K562 (cell line): ENCODE data around the gene RECQL5. TPM values are rescaled to one million over a fixed set of nuclear protein-coding genes. Genes with fewer than 3 reads are reported as not detected.

Source experiments
- ATAC-seq: fragments of 200-7000 bp; cut with Tn5 transposase; 3 replicates; pipeline ENCODE4 v1.9.1; 2020; ENCODE audit warnings: moderate library complexity
- BruUV-seq: library from RNA; stranded (reverse); fragments of 400-500 nt; replicated peaks from 2 replicates; lab custom pipeline; 2021; lab: Mats Ljungman, UMichigan
- CTCF ChIA-PET: fragments of 300-600 bp; formaldehyde crosslinking; extraction: SDS; loops from one replicate; lab custom pipeline; 2021; ENCODE audit warnings: low intra/inter-chr PET ratio; lab: Yijun Ruan, JAX
- POLR2A ChIA-PET: fragments of 300-600, 350-650 bp; sonication (Branson Sonifier 250); formaldehyde crosslinking; extraction: SDS; loops from one replicate; lab custom pipeline; 2021; ENCODE audit warnings: antibody characterized with exemption, inconsistent platforms; lab: Yijun Ruan, JAX
- DNase-seq, 4 experiments: peaks; one replicate each; pipeline versions ENCODE4 v3.0.0 to v3.0.0-alpha.2; 2011 to 2018; ENCODE audit warnings: low spot score in 3 of 4, mixed read lengths in 3 of 4; ENCODE audit errors: extremely low read depth in 1 of 4
- FAIRE-seq: peaks from 2 replicates; lab custom pipeline; 2011; peaks lifted over from hg19 to GRCh38; lab: Jason Lieb, UNC
- H2AFZ ChIP-seq: 2 replicates; pipeline ENCODE4 v1.6.0; 2011; ENCODE audit warnings: low read depth, low read length, control low read depth, inconsistent platforms
- H3K27ac ChIP-seq: fragments of 200-600 bp; 3 replicates; pipeline ENCODE4 v1.8.0; 2011; ENCODE audit warnings: low read depth, mild to moderate bottlenecking, control low read depth, inconsistent platforms, low read length, moderate library complexity, mixed read lengths; ENCODE audit errors: extremely low read depth
- H3K27me3 ChIP-seq, 2 experiments: fragments of 300-600 bp in 1 of 2; 2 replicates in 1 of 2; 3 replicates in 1 of 2; pipeline versions ENCODE4 v1.6.0 to v1.8.0; 2011; ENCODE audit warnings: inconsistent platforms in 2 of 2, low read length in 2 of 2, mild to moderate bottlenecking in 1 of 2, mixed read lengths in 1 of 2, moderate library complexity in 1 of 2; ENCODE audit not compliant: control insufficient read depth in 2 of 2, insufficient read depth in 2 of 2
- H3K36me3 ChIP-seq: fragments of 300-600 bp; 3 replicates; pipeline ENCODE4 v1.8.0; 2011; ENCODE audit warnings: mild to moderate bottlenecking, low read length, inconsistent platforms; ENCODE audit not compliant: control insufficient read depth, insufficient read depth
- H3K4me1 ChIP-seq, 2 experiments: fragments of 200-600 bp in 1 of 2; replicated peaks in 1 of 2; 2 replicates in 1 of 2; 3 replicates in 1 of 2; pipeline versions ENCODE4 v1.5.1 to v1.8.0; 2011; ENCODE audit warnings: inconsistent platforms in 2 of 2, low read length in 2 of 2, mild to moderate bottlenecking in 1 of 2, mixed read lengths in 1 of 2, moderate library complexity in 1 of 2; ENCODE audit not compliant: control insufficient read depth in 2 of 2, insufficient read depth in 2 of 2
- H3K4me2 ChIP-seq: 2 replicates; pipeline ENCODE4 v1.6.1; 2011; ENCODE audit warnings: low read length, control low read depth, inconsistent platforms, mixed read lengths; ENCODE audit not compliant: insufficient read depth
- H3K4me3 ChIP-seq: fragments of 200-600 bp; sonication (generic), shearing (Covaris generic); 2 replicates; pipeline ENCODE4 v1.5.1; 2016; ENCODE audit warnings: control low read depth, inconsistent platforms
- H3K79me2 ChIP-seq: fragments of 200-600 bp; 3 replicates; pipeline ENCODE4 v1.8.0; 2011; ENCODE audit warnings: low read length, inconsistent platforms; ENCODE audit not compliant: control insufficient read depth, insufficient read depth
- H3K9ac ChIP-seq, 2 experiments: 2 replicates each; pipeline versions ENCODE4 v1.6.0 to v1.6.1; 2011; ENCODE audit warnings: low read depth in 2 of 2, low read length in 2 of 2, control low read depth in 1 of 2, inconsistent platforms in 1 of 2, mild to moderate bottlenecking in 1 of 2, mixed read lengths in 1 of 2; ENCODE audit not compliant: insufficient read depth in 1 of 2
- H3K9me1 ChIP-seq: one replicate; pipeline ENCODE4 v1.6.0; 2011; ENCODE audit warnings: inconsistent platforms, mild to moderate bottlenecking, low read length, moderate library complexity; ENCODE audit not compliant: control insufficient read depth, insufficient read depth
- H3K9me3 ChIP-seq: replicated peaks from 2 replicates; pipeline ENCODE4 v1.5.1; 2011; ENCODE audit warnings: low read depth, low read length, inconsistent platforms; ENCODE audit not compliant: control insufficient read depth, insufficient read depth
- H4K20me1 ChIP-seq: replicated peaks from 2 replicates; pipeline ENCODE4 v1.6.1; 2011; ENCODE audit warnings: low read length, inconsistent platforms, mixed read lengths; ENCODE audit not compliant: control insufficient read depth, insufficient read depth
- ATF1 ChIP-seq, 2 experiments: fragments of 450-650 bp in 1 of 2; IDR thresholded peaks; 2 replicates each; pipeline ENCODE4 v1.6.1; 2016; ENCODE audit warnings: missing compliant biosample characterization in 1 of 2, missing genetic modification characterization in 1 of 2
- ATF3 ChIP-seq, 2 experiments: fragments of 450-650 bp in 1 of 2; sonication (generic) in 1 of 2; formaldehyde crosslinking in 1 of 2; IDR thresholded peaks in 1 of 2; conservative IDR thresholded peaks in 1 of 2; 2 replicates each; pipeline versions ENCODE4 v1.6.1 to v1.8.1; 2016 to 2023; ENCODE audit warnings: mild to moderate bottlenecking in 2 of 2, moderate library complexity in 2 of 2, inconsistent platforms in 1 of 2, missing genetic modification reagents in 1 of 2
- C11orf30 ChIP-seq: fragments of 450-650 bp; IDR thresholded peaks from 2 replicates; pipeline ENCODE4 v1.6.1; 2016; ENCODE audit warnings: low read depth, mild to moderate bottlenecking
- CGGBP1 ChIP-seq: fragments of 250-450 bp; sonication (Bioruptor Pico); IDR thresholded peaks from 2 replicates; pipeline ENCODE4 v1.9.0; 2021; ENCODE audit warnings: mild to moderate bottlenecking
- CTBP1 ChIP-seq: fragments of 450-650 bp; IDR thresholded peaks from 2 replicates; pipeline ENCODE4 v1.6.1; 2016; ENCODE audit warnings: borderline replicate concordance
- FOSL1 ChIP-seq: fragments of 200-800 bp; sonication (Bioruptor generic); conservative IDR thresholded peaks from 2 replicates; pipeline ENCODE4 v1.6.1; 2016; ENCODE audit warnings: missing genetic modification characterization, missing compliant biosample characterization
- HMBOX1 ChIP-seq: sonication (generic); IDR thresholded peaks from 2 replicates; pipeline ENCODE4 v1.6.1; 2016
- JUND ChIP-seq, 2 experiments: IDR thresholded peaks; 2 replicates in 1 of 2; 3 replicates in 1 of 2; pipeline ENCODE4 v1.6.1; 2011; ENCODE audit warnings: borderline replicate concordance in 2 of 2, low read depth in 2 of 2, low read length in 2 of 2, improper control_type of control experiment in 1 of 2, missing biosample characterization in 1 of 2, missing genetic modification characterization in 1 of 2, missing genetic modification reagents in 1 of 2
- MAX ChIP-seq: sonication (generic); formaldehyde crosslinking; IDR thresholded peaks from 2 replicates; pipeline ENCODE4 v1.9.0; 2022; ENCODE audit warnings: mild to moderate bottlenecking, missing genetic modification reagents
- SP2 ChIP-seq: IDR thresholded peaks from 2 replicates; pipeline ENCODE4 v1.6.1; 2011; ENCODE audit warnings: mild to moderate bottlenecking, low read depth, low read length, moderate library complexity; ENCODE audit not compliant: poor library complexity, severe bottlenecking; ENCODE audit errors: extremely low read depth
- TCF15 ChIP-seq: fragments of 250-450 bp; sonication (Bioruptor Pico); IDR thresholded peaks from 2 replicates; pipeline ENCODE4 v1.8.0; 2022; ENCODE audit warnings: moderate library complexity, mild to moderate bottlenecking, inconsistent platforms
- THAP12 ChIP-seq: fragments of 250-450 bp; sonication (Bioruptor Pico); IDR thresholded peaks from 2 replicates; pipeline ENCODE4 v1.9.0; 2021; ENCODE audit warnings: mild to moderate bottlenecking, inconsistent platforms
- ZNF347 ChIP-seq: fragments of 450-650 bp; formaldehyde crosslinking; IDR thresholded peaks from 2 replicates; pipeline ENCODE4 v1.4.0; 2020; ENCODE audit warnings: low read depth, mild to moderate bottlenecking, moderate library complexity
- ZNF780A ChIP-seq: fragments of 250-450 bp; sonication (Bioruptor Pico); IDR thresholded peaks from 2 replicates; pipeline ENCODE4 v1.5.0; 2021; ENCODE audit warnings: mild to moderate bottlenecking
- WGBS: fragments of 100-300 bp; shearing (Covaris generic); methylation state at CpG from one replicate; pipeline ENCODE4 v1.1.6; 2016; ENCODE audit warnings: low coverage, mixed read lengths; ENCODE audit not compliant: insufficient coverage; ENCODE audit errors: missing lambda C conversion rate; 5-methylcytosine and 5-hydroxymethylcytosine counted together
- in situ Hi-C: fragments of 300-500 bp; cut with MboI; formaldehyde crosslinking; loops from 4 replicates; pipeline ENCODE4 v1.15.0; 2018; ENCODE audit warnings: inconsistent platforms, mixed read lengths
- intact Hi-C: fragments of 100-400 bp; cut with micrococcal nuclease; formaldehyde crosslinking; loops from 2 replicates; pipeline ENCODE4 v1.14.2; 2022
- polyA plus RNA-seq, 8 experiments: library from polyadenylated mRNA; depleted of rRNA in 4 of 8; stranded (reverse) in 5 of 8; unstranded in 3 of 8; fragments of >200 nt; fragmentation: Nextera tagmentation in 2 of 8; fragmentation: Illumina TruSeq in 1 of 8; extraction: Ambion mirVana in 2 of 8; extraction: Trizol in 1 of 8; gene quantifications; 2 replicates each; pipeline versions ENCODE4 v1.2.1 to v1.2.3, GENCODE V29; 2011 to 2014; ENCODE audit warnings: inconsistent platforms in 1 of 8, missing spikeins in 1 of 8
- total RNA-seq, 7 experiments: library from RNA; depleted of rRNA in 6 of 7; stranded (reverse); fragments of >200 nt in 6 of 7; fragmentation: Illumina TruSeq in 2 of 7; extraction: Trizol in 2 of 7; gene quantifications; 2 replicates each; pipeline versions ENCODE4 v1.2.1 to v1.2.3, GENCODE V29; 2011 to 2021; ENCODE audit warnings: low replicate concordance in 1 of 7

The RECQL5 gene
- total and polyA plus RNA-seq, 9 of the 15 experiments (the other 6 are each of a cell fraction or from before 2014, with no cell fraction given): 4.1 to 34.8 (median 16.4) TPM

GRCh38 chr17:75684249-75684648 lies 17.3 kb upstream of the RECQL5 start (continued):
- TF ChIP-seq SP2 (no peak), CTBP1 (no peak), C11orf30 (no peak)

- H3K27me3 ChIP-seq: no peaks in the 10 kb centered on the region
- FAIRE-seq: peak; percentile 92
- peak in 3 of 4 experiments; percentile 36 to 63 (median 62) for DNase-seq
- H3K4me2 ChIP-seq: peak overlapping the region; percentile 18; the same call in 1 of the 2 replicates
- H3K27ac ChIP-seq: peak overlapping the region; percentile 69; the same call in 2 of the 3 replicates
- H3K9ac ChIP-seq: no peak overlapping the region
- H3K36me3 ChIP-seq: peaks cover 53% of the 10 kb centered on the region
- BruUV-seq: no TSS peak
- intact Hi-C loops (no loop called here), in situ Hi-C loops (no loop called here)
- POLR2A ChIA-PET: interaction anchor here (0.5 to 2.0 kb wide), 13 partner anchors 8 to 278 kb away, joined by 3 to 13 read pairs (median 3); partner anchors contain the start of gene GRB2
- ATAC-seq: peak; percentile 80
- no peaks in the 10 kb centered on the region for H3K9me3 ChIP-seq
- peaks cover 5% of the 10 kb centered on the region for H3K9me1 ChIP-seq
- H3K4me1 ChIP-seq: peaks cover 0 to 15% of the 10 kb centered on the region in 2 experiments; a peak in 2 of 5 replicates
- H3K79me2 ChIP-seq: peaks cover 56% of the 10 kb centered on the region
- peaks cover 8% of the 10 kb centered on the region; the same call in 1 of the 2 replicates for H4K20me1 ChIP-seq
- WGBS: 27% methylated on average over 4 of the region's 4 CpGs
- H3K4me3 ChIP-seq: no peak overlapping the region
- CTCF ChIA-PET: no interaction called here
- no peak overlapping the region for H2AFZ ChIP-seq
- TF ChIP-seq ZNF780A (CRISPR knock-in tag): no peak
- no peak for TF ChIP-seq TCF15
- TF ChIP-seq CGGBP1 (CRISPR knock-in tag): no peak
- TF ChIP-seq ZNF347 (CRISPR knock-in tag): no peak
- peak; percentile 62; the same call in 1 of the 2 replicates for TF ChIP-seq JUND (IDR thresholded peaks at IDR 0.05; ENCODE audit: borderline replicate concordance, low read depth, low read length)
- no peak for TF ChIP-seq JUND (tag; IDR thresholded peaks at IDR 0.05; ENCODE audit: borderline replicate concordance, low read depth, low read length)
- TF ChIP-seq ATF3 (IDR thresholded peaks at IDR 0.05): no peak
- TF ChIP-seq ATF3 (CRISPR knock-in tag; conservative IDR thresholded peaks at IDR 0.05): no peak
- TF ChIP-seq MAX: peak; percentile 31; the same call in 1 of the 2 replicates
- TF ChIP-seq FOSL1 (tag): peak; percentile 80
- TF ChIP-seq HMBOX1: peak; percentile 81; the same call in 1 of the 2 replicates
- TF ChIP-seq THAP12: no peak
- TF ChIP-seq ATF1 (CRISPR knock-in tag; IDR thresholded peaks at IDR 0.05): no peak
- no peak for TF ChIP-seq ATF1 (tag; IDR thresholded peaks at IDR 0.05)
Measured at GRCh38 chr17:75683583-75683982, 16.6 kb upstream of the RECQL5 start.
